Dermis blood vessel endothelial cell (primary cell): ENCODE measurements around the gene ENPP6. TPM values are rescaled to one million over a fixed set of nuclear protein-coding genes. Genes with fewer than 3 reads are reported as not detected.

ENCODE experiments used
- DNase-seq: peaks from one replicate; pipeline ENCODE4 v3.0.0; 2010
- total RNA-seq: library from RNA; depleted of rRNA; stranded (reverse); fragments of >200 nt; gene quantifications from 2 replicates; pipeline ENCODE4 v1.2.3, GENCODE V29; 2014

ENPP6 gene
- total RNA-seq: 0.05 TPM in 1 of 2 replicates, not detected in the other

- no peak for DNase-seq
Measured at GRCh38 chr4:184217634-184218033, at the start of gene ENPP6. Gene ENPP6 (minus strand): TSS chr4:184217873. CDS start chr4:184217819, 54 bp downstream.

- no peak for DNase-seq
Measured at GRCh38 chr4:184267206-184267608, 49.5 kb upstream of the ENPP6 start.

DNA sequence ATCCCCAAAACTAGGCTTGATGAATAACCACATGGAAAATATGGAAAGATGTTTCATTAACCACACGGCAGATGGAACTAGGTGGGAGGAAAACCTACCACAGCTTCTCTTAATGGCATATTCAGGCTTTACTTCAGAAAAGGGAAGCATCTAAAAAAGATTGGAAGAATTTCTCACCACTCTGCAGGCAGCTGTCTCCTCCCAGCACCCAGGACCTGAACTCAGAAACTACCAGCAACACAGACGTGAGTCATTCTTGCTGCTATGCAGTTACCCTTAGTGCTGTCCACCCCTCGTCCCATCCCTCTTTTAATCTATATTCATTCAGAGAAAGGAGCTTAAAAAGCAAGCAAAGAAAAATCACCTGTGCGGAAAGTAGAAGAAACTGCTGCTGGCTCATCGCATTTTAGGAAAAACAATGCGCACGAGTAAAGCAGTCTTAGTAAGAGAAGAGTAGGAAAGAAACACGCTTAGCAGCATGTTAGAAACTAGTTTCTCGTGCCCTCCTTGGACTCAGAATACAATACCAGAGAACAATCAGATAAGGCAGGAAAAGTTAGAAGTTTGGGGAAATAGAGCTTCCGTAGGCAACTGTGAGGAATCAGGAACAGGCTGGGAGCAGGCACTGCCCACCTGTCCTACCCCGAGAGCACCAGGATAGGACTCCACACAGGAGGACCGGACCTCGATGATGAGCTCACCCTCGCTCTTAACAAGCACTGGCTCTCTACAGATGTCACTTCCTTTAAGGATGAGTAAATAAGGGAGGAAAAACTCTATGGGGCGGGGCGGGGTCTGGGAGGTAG lies 48.1 kb upstream of the ENPP6 start:
- DNase-seq: peak; percentile 84

DNA sequence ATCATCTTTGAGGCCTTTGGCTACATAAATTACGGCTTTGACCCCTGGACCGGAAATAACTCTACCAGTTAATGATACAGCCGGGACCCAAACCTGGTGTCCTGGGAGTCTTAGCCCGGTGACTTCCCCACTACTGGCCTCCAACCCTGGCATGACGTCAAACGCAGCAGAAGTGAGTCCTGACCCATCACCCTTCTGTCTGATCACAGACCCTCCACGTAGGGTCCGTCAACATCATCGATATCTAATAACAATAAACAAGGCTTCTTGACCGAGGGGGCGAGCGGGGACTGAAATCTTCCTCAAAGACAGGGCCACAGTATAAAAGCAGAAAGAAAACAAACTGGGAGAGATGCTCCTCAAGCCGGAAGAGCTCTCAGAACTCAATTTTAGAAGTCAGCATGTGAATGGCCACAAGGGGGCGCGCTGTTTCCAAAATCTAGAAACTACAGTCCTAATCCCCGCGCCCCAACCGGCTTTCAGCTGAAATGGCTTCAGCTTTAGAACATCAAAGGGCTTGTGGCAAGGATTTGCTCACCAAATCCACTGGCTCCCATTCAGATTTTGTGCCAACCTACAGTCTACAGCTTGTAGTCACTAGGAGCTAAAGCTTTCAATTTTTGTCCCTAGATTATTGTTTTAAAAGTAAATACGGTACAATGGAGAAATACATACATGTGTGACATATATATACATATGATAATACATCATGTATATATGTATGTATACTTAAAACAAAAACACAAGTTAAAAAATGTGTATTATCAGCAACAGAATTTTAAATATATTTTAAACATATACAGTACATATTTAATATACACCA lies 46.4 kb upstream of the ENPP6 start:
- DNase-seq: peak; percentile 97

GRCh38 chr4:184263461-184263860 lies 45.8 kb upstream of the ENPP6 start:
- no peak for DNase-seq

DNA sequence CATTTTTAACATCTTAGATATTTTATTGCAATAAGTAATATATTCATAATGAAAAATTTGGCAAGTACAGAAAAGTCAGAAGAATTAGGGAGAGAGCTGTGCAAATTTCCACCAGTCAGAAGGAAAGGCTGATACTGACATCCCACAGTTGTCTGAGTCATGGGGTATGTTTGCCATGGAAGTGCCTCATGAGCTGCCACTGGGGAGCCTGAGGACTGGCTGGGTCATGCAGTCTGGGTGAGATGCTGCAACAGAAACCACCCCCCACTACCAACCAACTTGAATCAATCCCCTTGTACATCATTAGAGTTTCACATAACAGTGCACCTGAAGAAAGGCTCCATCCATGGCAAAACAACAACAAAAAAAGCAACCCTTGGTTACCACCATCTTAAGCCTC lies 45.2 kb upstream of the ENPP6 start:
- DNase-seq: no peak

DNA sequence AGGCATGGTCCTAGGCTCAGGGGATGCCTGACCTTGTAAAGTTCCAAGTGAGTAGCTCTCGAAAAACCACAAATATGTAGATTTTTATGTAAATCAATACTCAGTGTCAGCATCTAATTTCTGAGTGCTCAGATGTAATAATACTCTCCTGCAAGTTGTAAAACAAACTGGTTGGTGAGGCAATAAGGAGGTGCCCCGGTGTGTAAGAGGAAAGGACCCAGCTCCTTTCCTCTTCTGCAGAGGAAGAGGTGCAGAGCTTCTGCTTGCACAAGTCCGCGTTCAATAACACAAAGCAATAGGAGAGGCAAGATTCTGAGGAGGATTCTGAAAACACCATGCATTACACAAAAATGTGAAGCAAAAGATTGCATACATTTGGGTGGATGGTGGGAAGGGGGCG lies 43.6 kb upstream of the ENPP6 start:
- no peak for DNase-seq

DNA sequence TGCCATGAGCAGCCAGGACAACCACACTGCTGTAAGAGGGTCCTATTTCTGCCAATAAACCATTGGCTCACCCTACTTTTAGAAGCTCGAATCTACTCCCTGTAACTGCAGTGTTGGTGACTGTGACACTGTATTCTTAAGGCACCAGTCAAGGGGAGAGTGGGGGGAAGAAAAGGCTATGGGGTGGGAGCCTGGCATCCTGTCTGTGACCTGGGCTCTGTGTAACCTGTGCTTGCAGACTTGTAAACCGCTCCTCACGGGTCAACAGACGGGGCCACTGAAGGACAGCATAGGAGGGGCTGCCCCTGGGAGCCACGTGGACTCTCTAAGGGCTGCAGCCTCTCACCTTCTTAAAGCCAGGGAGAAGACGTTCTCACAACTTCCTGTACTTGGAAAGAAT lies 42.2 kb upstream of the ENPP6 start:
- no peak for DNase-seq

- no peak for DNase-seq
Measured at GRCh38 chr4:184259081-184259480, 41.4 kb upstream of the ENPP6 start.

DNA sequence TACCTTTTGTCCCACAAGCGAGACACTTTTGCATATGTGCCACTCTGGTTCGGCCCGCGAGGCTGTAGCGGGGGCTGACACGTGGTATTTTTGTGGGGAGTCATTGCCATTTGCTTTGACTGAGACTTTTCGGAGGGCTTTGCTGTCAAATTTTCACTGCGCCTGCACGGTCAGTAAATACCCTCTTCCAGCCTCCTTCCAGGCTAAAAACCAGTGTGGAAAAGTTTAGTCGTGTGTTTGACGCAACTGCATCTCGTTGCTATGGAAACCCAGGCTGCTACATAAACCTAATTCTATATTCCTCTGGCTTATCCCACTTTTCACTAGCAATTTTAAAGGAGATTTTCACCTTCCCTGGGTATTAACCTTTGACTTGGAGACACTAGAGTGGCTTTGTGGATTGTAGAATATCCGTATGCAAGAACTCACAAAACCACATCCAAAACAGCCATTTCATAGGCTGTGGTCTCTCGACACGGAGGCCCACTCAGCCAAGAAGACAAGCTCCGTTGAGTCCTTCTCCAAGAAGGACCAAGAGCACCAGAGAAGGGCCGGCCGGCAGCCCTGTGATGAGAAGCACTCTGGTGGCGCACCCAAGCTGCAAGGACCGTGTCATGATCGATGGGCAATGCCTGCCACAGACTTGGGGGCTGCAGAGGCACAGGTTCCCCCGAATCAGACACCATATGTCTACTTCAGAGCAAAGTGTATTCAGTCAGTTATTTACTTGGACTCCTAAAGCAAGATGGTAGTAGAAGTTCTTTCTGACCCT lies 38.4 kb upstream of the ENPP6 start:
- no peak for DNase-seq

DNA sequence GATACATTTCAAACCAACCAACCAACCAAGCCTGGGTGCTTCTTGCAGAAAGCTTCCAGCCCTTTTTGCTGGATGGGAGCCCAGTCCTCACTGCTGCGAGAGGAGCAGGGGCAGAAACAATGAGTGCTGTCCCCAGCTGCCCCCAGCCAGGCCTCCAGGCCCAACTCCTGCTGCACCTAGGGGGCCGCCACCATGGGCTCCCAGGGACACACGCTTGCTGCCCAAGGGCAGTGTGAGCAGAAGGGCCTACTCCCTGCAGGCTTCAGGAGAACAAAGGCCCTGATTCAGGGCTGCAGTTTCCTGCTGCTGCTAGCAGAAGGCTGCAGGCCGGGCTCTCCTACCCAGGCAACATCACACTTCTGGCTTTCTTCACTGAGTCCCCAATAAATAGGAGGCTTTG lies 37.7 kb upstream of the ENPP6 start:
- DNase-seq: no peak

DNA sequence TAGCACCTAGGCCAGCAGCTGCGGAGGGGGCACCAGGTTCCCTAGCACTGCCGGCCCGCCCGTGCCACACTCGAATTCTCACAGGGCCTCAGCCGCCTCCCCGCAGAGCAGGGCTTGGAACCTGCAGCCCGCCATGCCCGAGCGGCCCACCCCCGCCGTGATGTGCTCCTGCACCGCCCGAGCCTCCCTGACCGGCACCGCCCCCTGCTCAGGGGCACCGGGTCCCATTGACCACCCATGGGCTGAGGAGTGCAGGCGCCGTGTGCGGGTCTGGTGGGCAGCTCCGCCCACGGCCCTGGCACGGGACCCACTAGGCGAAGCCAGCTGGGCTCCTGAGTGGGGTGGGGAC lies 35.4 kb upstream of the ENPP6 start:
- DNase-seq: no peak

GRCh38 chr4:184252136-184253071 lies 34.7 kb upstream of the ENPP6 start:
- DNase-seq: no peak

GRCh38 chr4:184251670-184251980 lies 34.0 kb upstream of the ENPP6 start:
- no peak for DNase-seq

DNA sequence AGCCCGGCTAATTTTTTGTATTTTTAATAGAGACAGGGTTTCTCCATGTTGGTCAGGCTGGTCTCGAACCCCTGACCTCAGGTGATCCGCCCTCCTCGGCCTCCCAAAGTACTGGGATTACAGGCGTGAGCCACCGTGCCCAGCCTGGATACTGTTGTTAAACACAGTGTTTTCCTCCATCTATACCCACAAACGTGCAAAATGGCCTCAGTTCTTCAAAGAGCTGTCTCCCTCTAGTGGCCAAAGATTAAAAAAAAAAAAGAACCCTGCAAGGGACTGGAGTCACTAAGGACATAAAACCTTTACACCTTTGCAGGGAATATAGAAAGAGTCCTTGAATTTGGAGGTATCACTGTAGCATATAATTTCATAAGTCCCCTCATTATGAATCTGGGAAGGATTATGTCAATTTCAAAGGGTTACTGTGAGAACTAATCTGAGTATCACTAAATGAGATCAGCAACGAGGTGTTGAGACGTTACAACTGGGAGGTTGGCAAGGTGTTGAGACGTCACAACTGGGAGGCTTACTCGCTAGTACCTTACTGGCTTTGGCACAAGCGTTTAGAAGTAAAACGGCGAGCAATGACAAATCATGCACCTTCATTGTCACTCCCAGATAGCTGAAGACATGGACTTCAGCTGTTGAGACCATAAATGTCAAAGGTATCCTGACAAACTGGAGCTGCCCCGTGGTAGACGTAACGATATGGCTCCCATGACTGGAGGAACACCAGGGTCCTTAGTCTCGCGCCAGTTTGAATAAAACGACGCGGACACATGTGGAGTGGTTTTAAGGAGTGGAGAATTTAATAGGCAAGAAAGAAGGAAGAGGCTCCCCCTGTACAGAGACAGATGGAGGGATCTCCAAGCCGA lies 33.4 kb upstream of the ENPP6 start:
- DNase-seq: peak; percentile 73

DNA sequence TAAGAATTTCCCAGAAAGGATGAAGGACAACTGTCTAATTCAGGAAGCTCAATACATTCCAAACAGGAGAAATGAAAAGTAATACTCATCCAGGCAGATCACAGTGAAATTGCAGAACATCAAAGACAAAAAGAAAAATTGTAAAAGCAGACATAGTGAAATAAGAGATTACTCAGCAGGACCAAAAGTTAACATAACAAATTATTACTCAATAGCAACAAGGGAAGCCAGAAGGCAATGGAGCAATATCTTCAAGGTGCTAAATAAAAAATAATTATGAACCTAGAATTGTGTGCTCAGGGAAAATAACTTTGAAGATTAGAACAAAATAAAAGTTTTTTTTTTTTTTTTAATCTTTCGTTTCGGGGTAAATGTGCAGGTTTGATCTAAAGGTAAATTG lies 30.5 kb upstream of the ENPP6 start:
- DNase-seq: no peak

DNA sequence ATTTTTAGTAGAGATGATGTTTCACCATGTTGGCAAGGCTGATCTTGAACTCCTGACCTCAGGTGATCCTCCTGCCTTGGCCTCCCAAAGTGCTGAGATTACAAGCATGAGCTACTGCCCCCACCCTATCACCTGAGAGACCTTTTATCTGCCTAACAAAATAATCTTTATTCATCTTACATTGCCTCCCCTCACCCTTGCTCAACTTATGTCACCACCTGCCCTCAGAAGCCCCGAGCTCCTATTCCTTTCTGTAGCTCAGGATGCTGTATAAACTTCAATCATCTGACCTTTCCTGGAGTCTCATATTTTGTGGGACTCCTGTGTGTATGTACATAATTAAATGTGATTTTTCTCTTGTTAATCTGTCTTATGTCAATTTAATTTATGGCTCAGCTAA lies 29.7 kb upstream of the ENPP6 start:
- DNase-seq: no peak

- no peak for DNase-seq
Measured at GRCh38 chr4:184246426-184246825, 28.8 kb upstream of the ENPP6 start.

DNA sequence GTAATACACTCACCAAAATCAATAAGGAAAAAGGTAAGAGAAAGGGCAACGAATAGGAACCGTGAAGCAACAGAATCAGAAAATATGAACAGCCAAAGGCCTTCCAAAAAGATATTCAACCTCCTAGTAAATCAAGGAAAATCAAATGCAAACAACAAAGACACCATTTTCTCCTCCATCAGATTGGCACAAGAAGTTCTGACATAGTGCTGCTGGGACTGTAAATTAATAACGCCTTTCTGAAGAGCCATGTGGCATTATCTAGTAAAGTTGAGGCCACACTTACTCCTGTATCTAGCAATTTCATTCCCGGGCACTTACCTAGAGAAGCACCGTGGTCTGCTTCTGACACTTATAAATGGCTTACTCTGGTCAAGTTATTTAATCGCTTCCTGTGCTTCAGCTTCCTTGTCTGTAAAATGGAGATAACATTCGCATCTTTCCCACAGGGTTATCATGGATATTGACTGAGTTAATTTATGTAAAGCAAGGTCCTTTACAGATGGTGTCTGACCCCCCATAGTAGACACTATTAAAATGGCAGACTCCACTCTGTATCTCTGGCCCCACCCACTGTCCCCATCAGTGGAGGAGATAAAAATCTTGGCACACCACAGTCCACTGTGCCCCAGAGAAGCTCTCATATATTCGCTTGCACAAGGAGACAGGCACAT lies 20.5 kb upstream of the ENPP6 start:
- DNase-seq: no peak

DNA sequence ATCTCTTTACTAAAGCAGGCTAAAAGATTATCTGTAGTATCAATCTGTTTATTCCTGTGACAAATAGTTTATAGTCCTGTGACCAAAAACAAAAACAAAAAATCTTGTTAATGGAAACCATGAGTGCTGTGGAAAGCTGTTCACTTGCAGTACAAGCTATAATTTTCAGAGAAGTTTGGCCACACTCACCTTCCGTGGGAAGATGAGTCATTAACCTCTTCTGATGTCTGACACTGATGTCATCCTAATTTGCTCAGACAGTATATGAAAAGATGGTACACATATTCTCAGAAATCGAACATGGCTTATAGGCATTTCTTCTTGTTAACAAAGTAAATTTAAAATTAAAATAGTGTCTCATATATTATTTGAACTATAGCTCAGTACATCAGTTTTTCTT lies 19.9 kb upstream of the ENPP6 start:
- no peak for DNase-seq

- DNase-seq: no peak
Measured at GRCh38 chr4:184235526-184235925, 17.9 kb upstream of the ENPP6 start.
